Lower lobe of right lung (tissue), 2 donors: ENCODE data around the gene NELL1. TPM values are rescaled to one million over a fixed set of nuclear protein-coding genes. Genes with fewer than 3 reads are reported as not detected.

Experiments
- ATAC-seq, 2 donors: fragments of 200-7000 bp; cut with Tn5 transposase; one replicate each; pipeline ENCODE4 v1.9.1; 2020 to 2022; ENCODE audit warnings: mild to moderate bottlenecking in 2 of 2, moderate library complexity in 2 of 2
- DNase-seq: peaks from one replicate; pipeline ENCODE4 v3.0.0-alpha.2; 2020
- H3K27ac ChIP-seq: fragments of 200-600 bp; one replicate; pipeline ENCODE4 v1.8.0; 2022
- H3K27me3 ChIP-seq: fragments of 200-600 bp; one replicate; pipeline ENCODE4 v1.8.0; 2022; ENCODE audit warnings: low read depth
- H3K36me3 ChIP-seq: fragments of 200-600 bp; one replicate; pipeline ENCODE4 v1.8.0; 2022; ENCODE audit warnings: mild to moderate bottlenecking
- H3K4me1 ChIP-seq: fragments of 200-600 bp; one replicate; pipeline ENCODE4 v1.8.0; 2022
- H3K4me3 ChIP-seq: fragments of 200-600 bp; one replicate; pipeline ENCODE4 v1.8.0; 2022; ENCODE audit warnings: mild to moderate bottlenecking
- H3K9me3 ChIP-seq: fragments of 200-600 bp; one replicate; pipeline ENCODE4 v1.8.0; 2022
- intact Hi-C: fragments of 100-400 bp; cut with DNase I; formaldehyde crosslinking; loops from one replicate; pipeline ENCODE4 v1.11.0; 2022
- total RNA-seq: library from RNA; stranded (reverse); fragmentation: NEBNext Ultra II Directional; extraction: Animal tissue kit (Norgen Biotek cat#: 25700); gene quantifications from one replicate; pipeline ENCODE4 v1.2.1, GENCODE V29; 2021
- TF ChIP-seq, protein P1 (sequence below): fragments of 200-600 bp; IDR thresholded peaks from one replicate; pipeline ENCODE4 v1.8.0; 2022; ENCODE audit warnings: antibody characterized with exemption, mild to moderate bottlenecking
- donor health status: DM: no; HTN: yes; CAD: no; lungs with severe emphysema.

Gene NELL1
- total RNA-seq, 1 donor from 2014 or later: 0.15 TPM

DNA sequence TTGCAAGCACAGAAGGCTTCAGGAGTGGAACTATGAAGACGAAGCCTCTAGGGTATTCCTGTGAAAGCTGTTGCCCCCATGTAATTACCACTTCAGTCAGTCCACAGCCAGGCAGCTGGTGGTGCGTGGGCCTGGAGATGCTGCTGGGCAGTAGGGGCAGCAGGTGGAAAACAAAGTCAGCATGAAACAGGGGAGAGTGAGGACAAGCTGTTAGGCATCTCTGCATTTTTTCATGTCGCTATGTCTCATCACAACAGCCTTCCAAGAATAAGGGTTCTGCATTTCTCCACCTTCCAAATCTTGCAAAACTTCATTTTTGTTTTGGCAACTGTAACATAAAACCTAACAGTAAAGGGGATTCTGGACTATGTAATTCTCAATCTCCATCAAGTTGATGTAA lies 757.5 kb downstream of the NELL1 start:
- ATAC-seq: no peak
- TF ChIP-seq, protein P1, sequence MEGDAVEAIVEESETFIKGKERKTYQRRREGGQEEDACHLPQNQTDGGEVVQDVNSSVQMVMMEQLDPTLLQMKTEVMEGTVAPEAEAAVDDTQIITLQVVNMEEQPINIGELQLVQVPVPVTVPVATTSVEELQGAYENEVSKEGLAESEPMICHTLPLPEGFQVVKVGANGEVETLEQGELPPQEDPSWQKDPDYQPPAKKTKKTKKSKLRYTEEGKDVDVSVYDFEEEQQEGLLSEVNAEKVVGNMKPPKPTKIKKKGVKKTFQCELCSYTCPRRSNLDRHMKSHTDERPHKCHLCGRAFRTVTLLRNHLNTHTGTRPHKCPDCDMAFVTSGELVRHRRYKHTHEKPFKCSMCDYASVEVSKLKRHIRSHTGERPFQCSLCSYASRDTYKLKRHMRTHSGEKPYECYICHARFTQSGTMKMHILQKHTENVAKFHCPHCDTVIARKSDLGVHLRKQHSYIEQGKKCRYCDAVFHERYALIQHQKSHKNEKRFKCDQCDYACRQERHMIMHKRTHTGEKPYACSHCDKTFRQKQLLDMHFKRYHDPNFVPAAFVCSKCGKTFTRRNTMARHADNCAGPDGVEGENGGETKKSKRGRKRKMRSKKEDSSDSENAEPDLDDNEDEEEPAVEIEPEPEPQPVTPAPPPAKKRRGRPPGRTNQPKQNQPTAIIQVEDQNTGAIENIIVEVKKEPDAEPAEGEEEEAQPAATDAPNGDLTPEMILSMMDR: no peak
- Histone ChIP-seq H3K9me3 (no peaks in the 10 kb centered on the region), H3K4me3 (no peak overlapping the region), H3K36me3 (no peaks in the 10 kb centered on the region), H3K27me3 (no peaks in the 10 kb centered on the region), H3K27ac (no peak overlapping the region), H3K4me1 (no peaks in the 10 kb centered on the region)
- DNase-seq: no peak
- intact Hi-C loops: no loop called here

DNA sequence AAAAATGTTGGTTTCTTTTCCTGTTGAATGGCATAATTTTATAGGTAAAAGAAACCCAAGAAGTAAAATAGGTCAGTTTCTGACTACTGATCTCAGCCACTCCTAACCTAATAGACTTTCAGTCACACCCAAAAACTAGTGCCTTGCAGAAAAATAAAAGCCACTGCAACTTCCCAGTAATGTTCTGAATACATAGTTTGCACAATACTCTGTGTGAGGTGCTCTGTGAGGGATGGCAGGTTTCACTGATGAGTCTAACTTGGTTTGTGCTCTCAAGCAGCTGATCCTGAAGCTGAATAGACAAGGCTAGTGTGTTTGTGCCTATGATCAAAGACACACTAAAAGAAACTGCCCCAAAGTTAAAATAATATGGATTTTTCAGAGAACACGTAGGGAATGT lies 758.3 kb downstream of the NELL1 start:
- H3K27me3 ChIP-seq: no peaks in the 10 kb centered on the region
- no peaks in the 10 kb centered on the region for H3K9me3 ChIP-seq
- H3K36me3 ChIP-seq: no peaks in the 10 kb centered on the region
- DNase-seq (no peak), ATAC-seq (no peak)
- TF ChIP-seq, protein P1: no peak
- H3K4me3 ChIP-seq: no peak overlapping the region
- intact Hi-C loops: no loop called here
- no peak overlapping the region for H3K27ac ChIP-seq
- no peaks in the 10 kb centered on the region for H3K4me1 ChIP-seq

DNA sequence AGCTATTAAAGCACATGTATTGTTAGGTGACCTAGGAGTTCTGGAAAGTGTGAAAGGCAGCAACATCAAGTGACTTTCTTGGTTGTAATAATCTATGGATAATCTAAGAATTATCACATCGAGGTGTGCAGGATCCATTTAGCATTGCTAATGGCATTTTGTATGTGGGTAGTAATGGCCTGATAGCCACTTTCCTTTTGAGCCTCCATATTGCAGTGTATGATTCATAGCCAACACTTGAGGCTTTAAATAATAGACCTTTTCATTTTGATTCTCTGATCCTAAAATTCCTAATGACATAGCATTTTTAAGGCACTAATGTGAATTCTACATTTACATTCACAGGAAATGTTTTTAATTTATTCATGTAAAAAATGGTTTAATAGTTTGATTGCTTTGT lies 759.4 kb downstream of the NELL1 start:
- DNase-seq: no peak
- Histone ChIP-seq H3K27ac (no peak overlapping the region), H3K27me3 (no peaks in the 10 kb centered on the region), H3K4me1 (no peaks in the 10 kb centered on the region), H3K4me3 (no peak overlapping the region), H3K9me3 (no peaks in the 10 kb centered on the region), H3K36me3 (no peaks in the 10 kb centered on the region)
- ATAC-seq: no peak
- intact Hi-C loops: no loop called here
- TF ChIP-seq, protein P1: no peak

DNA sequence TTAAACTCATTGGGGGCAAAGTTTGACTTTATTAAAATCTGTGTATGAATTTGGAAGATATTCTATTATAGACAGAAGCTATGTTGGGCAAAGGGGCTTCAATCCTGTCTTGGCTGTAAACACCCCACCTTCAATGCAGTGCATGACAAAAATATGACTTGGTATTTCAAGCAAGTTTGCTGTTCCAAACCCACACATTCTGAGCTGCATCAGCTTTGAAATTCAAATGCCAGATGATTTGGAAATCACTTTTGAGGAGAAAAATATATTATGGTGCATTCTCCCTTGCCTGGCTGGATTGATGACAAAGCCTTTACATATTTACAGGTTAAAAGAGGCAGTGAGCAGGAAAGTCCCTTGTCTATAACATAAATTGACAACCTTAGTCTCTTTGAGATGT lies 760.0 kb downstream of the NELL1 start:
- ATAC-seq: no peak
- DNase-seq: no peak
- intact Hi-C loops: no loop called here
- Histone ChIP-seq H3K36me3 (no peaks in the 10 kb centered on the region), H3K4me3 (no peak overlapping the region), H3K27me3 (no peaks in the 10 kb centered on the region), H3K9me3 (no peaks in the 10 kb centered on the region), H3K27ac (no peak overlapping the region), H3K4me1 (no peaks in the 10 kb centered on the region)
- TF ChIP-seq, protein P1: no peak

DNA sequence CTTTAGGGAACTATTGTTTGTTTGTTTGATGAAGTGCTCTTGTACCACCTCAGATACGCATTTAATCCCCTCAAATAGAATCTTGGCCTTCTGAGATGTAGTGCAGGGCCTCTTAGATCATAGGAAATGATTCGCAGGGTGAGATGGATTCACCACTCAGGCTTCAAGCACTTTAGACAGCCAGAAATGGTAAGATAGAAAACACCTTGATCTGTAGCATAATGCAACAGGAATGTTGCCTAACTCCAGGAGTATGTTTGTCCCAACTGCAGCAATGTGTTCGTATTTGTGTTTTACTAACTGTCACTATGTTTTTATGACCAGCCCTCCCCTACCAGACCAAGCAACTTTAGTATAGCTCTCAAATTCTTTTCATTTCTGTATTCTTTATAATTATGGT lies 761.2 kb downstream of the NELL1 start:
- Histone ChIP-seq H3K27ac (no peak overlapping the region), H3K9me3 (no peaks in the 10 kb centered on the region), H3K4me1 (no peaks in the 10 kb centered on the region), H3K4me3 (no peak overlapping the region), H3K27me3 (no peaks in the 10 kb centered on the region), H3K36me3 (no peaks in the 10 kb centered on the region)
- no peak for DNase-seq
- TF ChIP-seq, protein P1: no peak
- intact Hi-C loops: no loop called here
- ATAC-seq: no peak
